Ectodermal cell (in vitro differentiated cells): ENCODE measurements around the gene DAAM2. TPM values are rescaled to one million over a fixed set of nuclear protein-coding genes. Genes with fewer than 3 reads are reported as not detected.

Experiments
- H3K27ac ChIP-seq: 2 replicates; pipeline ENCODE4 v1.7.0; 2013; ENCODE audit warnings: mild to moderate bottlenecking, low read depth, low read length; ENCODE audit not compliant: insufficient read depth, poor library complexity, severe bottlenecking
- H3K27me3 ChIP-seq: 2 replicates; pipeline ENCODE4 v1.7.0; 2013; ENCODE audit warnings: mild to moderate bottlenecking, low read length; ENCODE audit not compliant: insufficient read depth, control insufficient read depth, poor library complexity, severe bottlenecking
- H3K36me3 ChIP-seq: one replicate; pipeline ENCODE4 v1.7.0; 2013; ENCODE audit warnings: low read length; ENCODE audit not compliant: control insufficient read depth, insufficient read depth
- H3K4me1 ChIP-seq: one replicate; pipeline ENCODE4 v1.7.0; 2013; ENCODE audit warnings: low read length; ENCODE audit not compliant: control insufficient read depth, insufficient read depth
- H3K4me3 ChIP-seq: 2 replicates; pipeline ENCODE4 v1.7.0; 2013; ENCODE audit warnings: low read depth, low read length, control low read depth; ENCODE audit not compliant: insufficient read depth
- H3K9me3 ChIP-seq: 2 replicates; pipeline ENCODE4 v1.7.0; 2013; ENCODE audit warnings: mild to moderate bottlenecking, low read length, moderate library complexity; ENCODE audit not compliant: control insufficient read depth
- WGBS, 2 experiments: methylation state at CpG; one replicate each; pipeline ENCODE4 v1.1.7; 2013; ENCODE audit warnings: missing lambda C conversion rate in 2 of 2; 5-methylcytosine and 5-hydroxymethylcytosine counted together
- polyA plus RNA-seq, 4 experiments: library from polyadenylated mRNA; stranded (reverse); fragments of 50-300 nt; gene quantifications; one replicate each; pipeline ENCODE4 v1.2.3, GENCODE V29; 2013

DAAM2 gene
- 4.8 TPM for polyA plus RNA-seq (2013, experiment 1 of 4)
- 5.9 TPM for polyA plus RNA-seq (2013, experiment 2 of 4)
- 5.1 TPM for polyA plus RNA-seq (2013, experiment 3 of 4)
- 5.1 TPM for polyA plus RNA-seq (2013, experiment 4 of 4)

DNA sequence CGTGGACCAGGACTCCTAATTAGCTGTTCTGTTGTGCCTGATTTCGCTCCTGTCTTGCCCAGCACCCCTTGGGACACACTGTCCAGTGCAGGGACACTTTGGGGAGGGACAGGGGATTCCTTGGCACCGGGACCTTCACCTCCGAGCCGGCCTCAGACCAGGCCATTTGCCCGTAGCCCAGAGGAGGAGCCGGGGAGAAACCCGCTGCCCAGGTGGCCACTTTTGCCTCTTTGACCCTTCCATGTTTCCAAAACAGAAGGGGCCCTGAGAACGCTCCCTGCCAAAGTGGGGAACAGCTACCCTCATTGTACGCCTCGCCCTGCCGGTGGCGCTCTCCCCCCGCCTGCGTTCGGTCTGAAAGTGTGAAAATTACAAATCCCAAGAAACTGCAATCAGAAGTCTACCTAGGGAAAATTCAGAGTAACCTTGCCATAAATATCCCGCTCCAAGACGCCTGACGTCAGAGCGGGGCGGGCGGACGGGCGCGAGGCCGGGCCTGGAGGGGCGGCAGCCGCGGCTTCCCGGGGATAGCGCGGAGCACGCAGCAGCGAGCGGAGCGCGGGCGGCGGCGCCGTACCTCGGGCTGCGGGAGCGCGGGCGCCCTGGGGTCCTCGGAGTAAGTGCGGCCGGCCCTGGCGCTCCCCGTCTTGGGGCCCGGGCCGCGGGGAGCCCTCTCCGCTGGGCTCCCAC lies at the start of gene DAAM2:
Gene DAAM2 (plus strand): TSS at position 527 of the 690 bp plus-strand sequence. CDS start 63,927 bp downstream, outside the sequence.
- H3K27ac ChIP-seq = no peak within 1 kb of the TSS
- no peaks in the 10 kb centered on the region for H3K36me3 ChIP-seq
- 4 to 5% methylated on average over 55 of the region's 55 CpGs for WGBS, 2 experiments
- peaks cover 7% of the 10 kb centered on the region for H3K4me1 ChIP-seq
- H3K4me3 ChIP-seq = peak within 1 kb of the TSS; percentile 46
- no peaks in the 10 kb centered on the region for H3K9me3 ChIP-seq
- peaks cover 17% of the 10 kb centered on the region for H3K27me3 ChIP-seq

DNA sequence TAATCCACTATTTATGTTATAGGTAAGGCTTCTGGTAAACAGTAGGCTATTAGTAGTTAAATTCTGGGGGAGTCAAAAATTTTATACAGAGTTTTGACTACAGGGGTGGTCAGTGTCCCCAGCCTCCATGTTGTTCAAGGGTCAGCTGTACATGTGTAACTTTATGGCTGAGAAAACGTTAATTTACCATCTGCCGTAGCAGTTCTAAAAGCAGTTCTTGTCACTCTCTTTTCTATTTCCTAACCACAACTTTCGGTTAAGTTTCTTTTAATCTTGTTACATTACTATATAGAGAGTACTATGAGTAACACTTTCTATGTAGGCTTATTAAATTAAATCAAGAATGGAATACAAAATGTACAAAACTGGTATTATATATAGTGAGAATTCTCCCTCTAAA lies 45.4 kb upstream of the DAAM2 start:
- H3K9me3 ChIP-seq = no peaks in the 10 kb centered on the region
- no peaks in the 10 kb centered on the region for H3K36me3 ChIP-seq
- WGBS, 2 experiments = 95 to 97% methylated on average over 2 of the region's 3 CpGs
- H3K27ac ChIP-seq = no peak overlapping the region
- no peaks in the 10 kb centered on the region for H3K4me1 ChIP-seq
- no peaks in the 10 kb centered on the region for H3K27me3 ChIP-seq
- H3K4me3 ChIP-seq = no peak overlapping the region

GRCh38 chr6:39752835-39753724 lies 39.1 kb upstream of the DAAM2 start:
- H3K36me3 ChIP-seq = no peaks in the 10 kb centered on the region
- no peak overlapping the region for H3K27ac ChIP-seq
- no peaks in the 10 kb centered on the region for H3K4me1 ChIP-seq
- H3K4me3 ChIP-seq = no peak overlapping the region
- no peaks in the 10 kb centered on the region for H3K27me3 ChIP-seq
- H3K9me3 ChIP-seq = no peaks in the 10 kb centered on the region
- WGBS, 2 experiments = 90 to 93% methylated on average over 12 of the region's 12 CpGs

DNA sequence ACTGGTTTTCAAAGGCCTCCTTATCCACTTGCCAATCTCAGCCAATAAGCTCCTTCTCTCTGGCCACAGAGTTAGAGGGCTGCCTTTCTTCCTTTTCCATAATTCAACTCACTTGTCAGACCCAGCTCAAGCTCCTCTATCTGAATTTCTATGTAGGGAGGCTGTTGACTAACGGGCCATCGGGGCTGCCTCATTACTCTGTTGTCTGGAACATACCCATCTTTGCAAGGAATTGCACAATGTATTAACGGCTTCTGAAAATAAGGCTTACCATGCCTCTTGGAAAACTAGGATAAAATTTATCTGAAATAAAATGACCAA lies 38.5 kb upstream of the DAAM2 start:
- Histone ChIP-seq H3K9me3 (no peaks in the 10 kb centered on the region), H3K4me1 (no peaks in the 10 kb centered on the region), H3K27ac (no peak overlapping the region), H3K27me3 (no peaks in the 10 kb centered on the region), H3K4me3 (no peak overlapping the region), H3K36me3 (no peaks in the 10 kb centered on the region)
- whole genome bisulfite sequencing, 2 experiments = 88 to 92% methylated on average over 2 to 3 of the region's 3 CpGs

GRCh38 chr6:39754514-39755115 lies 37.6 kb upstream of the DAAM2 start:
- WGBS, 2 experiments = 94 to 96% methylated on average over 5 of the region's 5 CpGs
- no peaks in the 10 kb centered on the region for H3K4me1 ChIP-seq
- H3K36me3 ChIP-seq = no peaks in the 10 kb centered on the region
- H3K4me3 ChIP-seq = no peak overlapping the region
- H3K27me3 ChIP-seq = no peaks in the 10 kb centered on the region
- H3K9me3 ChIP-seq = no peaks in the 10 kb centered on the region
- H3K27ac ChIP-seq = no peak overlapping the region

DNA sequence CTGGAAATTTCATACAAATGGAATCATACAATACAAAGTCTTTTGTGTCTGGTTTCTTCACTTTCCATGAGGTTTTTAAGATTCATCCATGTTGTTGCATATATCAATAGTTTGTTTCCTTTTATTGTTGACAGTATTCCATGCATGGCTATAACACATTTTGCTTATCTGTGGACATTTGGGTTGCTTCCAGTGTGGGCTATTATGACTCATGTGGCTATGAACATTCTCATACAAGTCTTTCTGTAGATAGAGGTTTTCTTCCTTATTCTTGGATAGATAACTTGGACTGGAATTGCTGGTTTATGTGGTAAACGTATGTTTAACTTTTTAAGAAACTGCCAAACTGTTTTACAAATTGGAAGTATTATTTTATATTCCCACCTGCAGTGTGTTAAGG lies 36.9 kb upstream of the DAAM2 start:
- no peak overlapping the region for H3K27ac ChIP-seq
- no peak overlapping the region for H3K4me3 ChIP-seq
- no peaks in the 10 kb centered on the region for H3K9me3 ChIP-seq
- 91% methylated on average over 1 of the region's 1 CpG; no CpG with 5 or more reads in 1 of the 2 experiments for WGBS, 2 experiments
- no peaks in the 10 kb centered on the region for H3K4me1 ChIP-seq
- H3K27me3 ChIP-seq = no peaks in the 10 kb centered on the region
- no peaks in the 10 kb centered on the region for H3K36me3 ChIP-seq

- Histone ChIP-seq H3K27me3 (no peaks in the 10 kb centered on the region), H3K4me1 (no peaks in the 10 kb centered on the region), H3K36me3 (no peaks in the 10 kb centered on the region), H3K4me3 (no peak overlapping the region), H3K9me3 (no peaks in the 10 kb centered on the region), H3K27ac (no peak overlapping the region)
- WGBS, 2 experiments = 90 to 96% methylated on average over 2 of the region's 2 CpGs
These were observed 35.6 kb upstream of the DAAM2 start for GRCh38 chr6:39756582-39756981.

DNA sequence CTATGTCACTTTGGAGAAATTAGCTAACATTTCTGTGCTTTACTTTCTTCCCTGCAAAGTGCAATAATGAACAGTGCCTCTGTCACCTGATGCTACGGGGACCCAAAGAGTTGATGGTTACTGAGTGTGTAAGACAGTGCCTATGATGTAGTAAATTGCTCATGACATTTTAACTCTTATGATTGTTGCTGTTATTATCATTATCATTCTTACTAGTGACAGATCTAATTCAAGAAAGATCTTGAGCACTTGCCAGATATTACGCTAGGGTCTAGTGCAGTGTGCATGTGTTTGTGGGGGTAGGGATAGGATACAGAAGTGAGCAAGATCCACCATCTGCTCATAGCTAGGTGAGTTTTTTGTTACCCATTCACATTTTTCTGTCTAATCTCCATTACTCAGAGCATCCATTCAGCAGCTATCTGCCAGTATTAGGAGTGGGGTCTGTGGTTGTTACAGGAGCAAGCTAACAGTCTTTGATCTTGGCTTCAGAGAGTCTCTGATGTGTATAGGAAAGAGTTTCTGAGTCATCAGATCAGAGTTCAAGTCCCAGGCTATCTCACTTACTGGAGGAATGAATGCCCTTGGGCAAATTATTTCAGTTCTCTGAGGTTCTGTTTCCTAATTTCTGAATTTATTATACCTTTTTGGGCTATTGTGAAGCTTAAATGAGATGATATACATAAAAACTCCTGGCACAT lies 33.1 kb upstream of the DAAM2 start:
- WGBS, 2 experiments = 86 to 97% methylated on average over 1 to 2 of the region's 2 CpGs
- Histone ChIP-seq H3K27ac (no peak overlapping the region), H3K36me3 (no peaks in the 10 kb centered on the region), H3K27me3 (no peaks in the 10 kb centered on the region), H3K4me3 (no peak overlapping the region), H3K9me3 (no peaks in the 10 kb centered on the region), H3K4me1 (no peaks in the 10 kb centered on the region)

DNA sequence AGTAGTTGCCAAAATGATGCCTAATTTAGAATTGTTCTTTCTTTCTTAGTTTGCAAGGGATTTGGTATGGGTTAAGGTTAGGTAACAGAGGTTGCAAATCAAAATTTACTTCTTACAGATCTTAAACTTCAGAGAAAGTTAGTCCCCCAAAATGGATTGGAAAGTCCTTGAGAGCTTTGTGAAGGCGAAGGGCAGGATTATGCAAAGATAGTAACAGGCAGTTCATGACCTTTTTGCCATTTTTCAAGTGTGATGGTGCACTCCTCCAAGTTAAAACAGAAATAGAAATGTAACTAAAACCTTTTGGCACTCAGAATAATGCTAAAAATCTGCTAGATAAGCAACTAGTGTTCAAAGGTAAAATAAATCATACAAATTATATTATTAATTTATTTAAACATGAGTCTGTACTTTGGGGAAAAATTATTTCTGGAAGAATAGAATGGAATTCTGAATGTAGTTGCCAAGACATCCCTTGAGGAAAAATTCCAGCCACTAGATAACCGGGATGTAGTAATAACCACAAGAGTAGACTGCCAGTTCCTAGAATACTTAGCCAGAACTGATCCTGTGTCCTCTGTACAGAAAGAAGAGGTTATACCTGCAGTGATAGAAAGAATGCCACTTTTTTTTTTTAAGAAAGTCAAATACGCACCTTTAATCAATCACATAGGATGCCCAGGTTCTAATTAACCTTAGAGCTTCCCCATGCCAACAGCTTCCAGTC lies 31.8 kb upstream of the DAAM2 start:
- Histone ChIP-seq H3K9me3 (no peaks in the 10 kb centered on the region), H3K4me3 (no peak overlapping the region), H3K27me3 (no peaks in the 10 kb centered on the region), H3K27ac (no peak overlapping the region), H3K4me1 (no peaks in the 10 kb centered on the region), H3K36me3 (no peaks in the 10 kb centered on the region)
- 93 to 100% methylated on average over 3 of the region's 3 CpGs for WGBS, 2 experiments
